Posterior cingulate gyrus (tissue), 11 donors: ENCODE results near the gene AGPAT1.
A peak's percentile ranks its signal among the peaks of the same experiment; 100 is the strongest.

Experiments
- DNase-seq, 10 donors: peaks; one replicate each; pipeline versions ENCODE4 v3.0.0 to v3.0.0-alpha.2; 2020 to 2021; ENCODE audit warnings: mixed read lengths in 3 of 10
- intact Hi-C: fragments of 100-400 bp; cut with DNase I; formaldehyde crosslinking; loops from one replicate; pipeline ENCODE4 v1.15.1; 2023

The AGPAT1 gene

GRCh38 chr6:32129297-32130088 lies 46.4 kb downstream of the AGPAT1 start:
- DNase-seq: no peak
- intact Hi-C loops: loop anchor here (1.0 to 5.0 kb wide), 3 partner anchors 25 to 65 kb away; partner anchors contain the start of genes AGPAT1, PPT2 and RNF5

GRCh38 chr6:32128751-32129296 lies 47.1 kb downstream of the AGPAT1 start:
- intact Hi-C loops: loop anchor here (2.0 kb wide), 1 partner anchor 66 kb away; no protein-coding TSS in a partner anchor
- peak in 1 of 10 donors; percentile 61 for DNase-seq

- intact Hi-C loops: loop anchor here (2.0 kb wide), 1 partner anchor 67 kb away; no protein-coding TSS in a partner anchor
- peak; percentile 97 to 100 (median 99) for DNase-seq
Measured at GRCh38 chr6:32127717-32128592, 47.9 kb downstream of the AGPAT1 start, which contains the start of gene ATF6B. Gene ATF6B (minus strand): TSS chr6:32128246. CDS start chr6:32128207, 39 bp downstream.

- DNase-seq: peak in 1 of 10 donors; percentile 22
- intact Hi-C loops: no loop called here
Measured at GRCh38 chr6:32127409-32127716, 48.5 kb downstream of the AGPAT1 start.

GRCh38 chr6:32126880-32127279 lies 49.0 kb downstream of the AGPAT1 start:
- intact Hi-C loops: no loop called here

GRCh38 chr6:32123681-32124080 lies 52.2 kb downstream of the AGPAT1 start:
- no peak for DNase-seq
- intact Hi-C loops: no loop called here

More at GRCh38 chr6:32126880-32127279, 49.0 kb downstream of the AGPAT1 start:
- DNase-seq: no peak

GRCh38 chr6:32120573-32121059 lies 55.3 kb downstream of the AGPAT1 start:
- no peak for DNase-seq
- intact Hi-C loops: no loop called here

GRCh38 chr6:32118782-32119628 lies 56.9 kb downstream of the AGPAT1 start:
- intact Hi-C loops: loop anchor here (5.0 kb wide), 1 partner anchor 33 kb away; the partner anchor contains the start of genes PPT2 and PRRT1
- DNase-seq: peak; percentile 82 to 99 (median 92)
